Measurements from ENCODE around the gene PAN2.
"Not testable (repeated sequence)": the region's sequence is repeated elsewhere in the genome, so short reads cannot be mapped to it uniquely, and the experiment has no call there.

PAN2 gene

DNA sequence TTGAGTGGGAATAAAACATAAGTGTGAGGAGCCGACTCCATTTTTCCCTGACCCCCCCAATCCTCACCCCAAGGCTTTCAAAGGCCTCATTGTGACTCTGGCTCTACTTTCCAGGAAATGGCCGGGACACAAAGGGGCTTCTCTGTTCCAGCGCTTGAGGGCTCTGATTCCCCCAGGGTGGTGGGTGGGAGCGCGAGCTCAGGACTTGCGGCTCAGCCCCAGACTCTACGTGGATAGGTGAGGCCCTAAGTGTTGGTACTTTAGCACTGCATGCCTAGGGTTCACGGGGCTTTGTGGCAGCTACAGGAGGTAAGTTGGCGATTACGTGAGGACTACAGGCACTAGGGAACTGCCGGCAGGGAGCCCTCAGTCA lies 18.6 kb downstream of the PAN2 start:
- peak in 6 of 10 donors; percentile 17 to 92 (median 56) for DNase-seq
- intact Hi-C loops (cut with DNase I): loop anchor here (5.0 kb wide), 1 partner anchor 147 kb away; no protein-coding TSS in a partner anchor

DNA sequence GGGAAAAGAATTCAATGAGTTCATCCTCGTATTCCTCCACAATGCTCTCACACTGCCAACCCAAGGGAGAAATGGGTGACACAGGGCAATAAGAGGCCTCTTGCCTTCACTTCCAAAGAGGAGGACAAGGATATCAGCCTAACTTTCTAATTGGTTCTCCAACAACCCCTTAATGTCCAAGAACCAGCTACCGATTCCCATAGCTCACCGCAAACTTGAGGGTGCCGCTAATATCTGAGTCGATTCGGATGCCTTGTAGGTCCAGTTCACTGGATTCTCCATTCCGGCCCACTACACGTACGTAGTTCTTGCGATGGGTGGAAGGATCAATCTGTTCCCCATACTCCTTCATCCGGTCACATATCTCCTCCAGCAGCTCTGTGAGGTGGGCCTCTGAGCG lies 22.8 kb downstream of the PAN2 start:
- intact Hi-C loops (cut with DNase I): no loop called here

DNA sequence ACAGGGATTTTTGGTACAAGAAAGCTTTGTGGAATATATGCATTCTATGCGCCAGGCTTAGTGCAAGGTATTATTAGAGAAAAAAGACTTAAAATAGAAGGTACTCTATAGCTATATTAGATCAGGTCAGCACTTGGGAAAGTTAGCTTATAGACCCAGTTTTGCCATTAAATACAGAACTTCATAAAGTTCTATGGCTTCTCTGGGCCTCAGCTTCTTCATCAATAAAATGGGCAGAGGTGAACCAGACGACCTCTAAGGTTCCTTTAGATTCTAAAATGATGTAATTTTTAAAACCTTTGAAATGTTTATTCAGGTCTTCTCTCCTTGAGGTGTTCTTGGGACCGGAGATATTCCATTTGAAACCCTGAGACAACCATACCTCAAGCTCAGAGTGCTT lies 25.1 kb downstream of the PAN2 start:
- intact Hi-C loops (cut with DNase I): no loop called here
- DNase-seq: peak in 1 of 10 donors; percentile 7

More for the DNA sequence above, 22.8 kb downstream of the PAN2 start:
- DNase-seq: peak in 1 of 10 donors; percentile 9

DNA sequence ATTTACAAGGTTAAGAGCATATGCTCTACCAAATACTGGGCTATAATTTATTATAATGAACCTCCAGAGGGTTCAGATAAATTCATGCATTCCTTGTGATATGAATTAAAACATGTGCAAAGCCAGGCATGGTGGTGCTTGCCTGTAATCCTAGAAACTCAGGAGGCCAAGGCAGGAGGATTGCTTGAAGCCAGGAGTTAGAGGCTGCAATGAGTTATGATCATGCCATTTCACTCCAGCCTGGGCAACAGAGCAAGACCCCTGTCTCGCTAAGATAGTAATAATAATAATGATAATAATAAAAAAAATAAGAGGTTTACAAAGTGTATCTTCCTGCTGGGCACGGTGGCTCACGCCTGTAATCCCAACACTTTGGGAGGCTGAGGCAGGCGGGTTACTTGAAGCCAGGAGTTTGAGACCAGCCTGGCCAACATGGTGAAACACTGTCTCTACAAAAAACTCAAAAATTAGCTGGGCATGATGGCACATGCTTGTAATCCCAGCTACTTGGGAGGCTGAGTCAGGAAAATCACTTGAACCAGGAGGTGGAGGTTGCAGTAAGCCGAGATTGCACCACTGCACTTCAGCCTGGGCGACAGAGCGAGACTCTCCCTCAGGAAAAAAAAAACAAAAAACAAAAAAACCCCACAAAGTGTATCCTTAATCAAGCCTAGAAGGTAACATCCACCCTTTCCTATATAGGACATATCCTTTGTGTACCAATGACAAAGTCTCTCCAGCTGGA lies 26.4 kb downstream of the PAN2 start:
- intact Hi-C loops (cut with DNase I): no loop called here
- DNase-seq: no peak

DNA sequence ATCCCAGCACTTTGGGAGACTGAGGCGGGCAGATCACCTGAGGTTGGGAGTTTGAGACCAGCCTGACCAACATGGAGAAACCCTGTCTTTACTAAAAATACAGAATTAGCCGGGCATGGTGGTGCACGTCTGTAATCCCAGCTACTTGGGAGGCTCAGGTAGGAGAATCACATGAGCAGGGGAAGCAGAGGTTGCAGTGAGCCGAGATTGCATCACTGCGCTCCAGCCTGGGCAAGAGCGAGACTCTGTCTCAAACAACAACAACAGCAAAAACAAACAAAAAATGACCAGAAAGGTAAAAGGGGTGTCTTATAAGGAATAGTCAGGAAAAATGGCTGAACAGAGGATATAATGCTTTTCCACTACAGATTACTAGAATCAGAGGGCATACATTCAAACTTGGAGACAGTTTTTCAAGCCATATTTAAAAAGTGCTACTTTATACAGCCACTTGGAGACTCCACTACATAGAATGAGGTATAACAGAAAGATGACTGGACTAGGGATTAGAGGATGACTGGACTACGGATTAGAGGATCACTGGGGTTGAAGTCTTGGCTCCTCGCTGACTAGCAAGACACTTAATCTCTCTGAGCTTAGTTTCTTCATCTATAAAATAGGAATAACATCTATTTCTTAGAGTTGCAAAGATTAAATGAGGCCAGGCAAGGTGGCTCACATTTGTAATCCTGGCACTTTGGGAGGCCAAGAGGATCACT lies 28.8 kb downstream of the PAN2 start:
- no peak for DNase-seq
- intact Hi-C loops (cut with DNase I): no loop called here

DNA sequence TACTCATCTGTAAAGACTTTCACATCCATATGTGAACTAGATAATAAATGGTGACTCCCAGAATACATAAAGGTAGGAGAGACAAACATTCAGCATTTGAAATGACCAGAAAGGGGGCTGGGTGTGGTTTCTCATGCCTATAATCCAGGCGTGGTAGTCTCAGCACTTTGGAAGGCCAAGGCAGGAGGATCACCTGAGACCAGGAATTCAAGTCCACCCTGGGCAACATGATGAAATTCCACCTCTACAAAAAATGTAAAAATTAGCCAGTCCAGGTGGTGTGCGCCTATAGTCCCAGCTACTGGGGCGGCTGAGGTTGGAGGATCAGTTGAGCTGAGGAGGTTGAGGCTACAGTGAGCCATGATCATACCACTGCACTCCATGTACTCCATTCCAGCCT lies 29.5 kb downstream of the PAN2 start:
- no peak for DNase-seq
- intact Hi-C loops (cut with DNase I): no loop called here

DNA sequence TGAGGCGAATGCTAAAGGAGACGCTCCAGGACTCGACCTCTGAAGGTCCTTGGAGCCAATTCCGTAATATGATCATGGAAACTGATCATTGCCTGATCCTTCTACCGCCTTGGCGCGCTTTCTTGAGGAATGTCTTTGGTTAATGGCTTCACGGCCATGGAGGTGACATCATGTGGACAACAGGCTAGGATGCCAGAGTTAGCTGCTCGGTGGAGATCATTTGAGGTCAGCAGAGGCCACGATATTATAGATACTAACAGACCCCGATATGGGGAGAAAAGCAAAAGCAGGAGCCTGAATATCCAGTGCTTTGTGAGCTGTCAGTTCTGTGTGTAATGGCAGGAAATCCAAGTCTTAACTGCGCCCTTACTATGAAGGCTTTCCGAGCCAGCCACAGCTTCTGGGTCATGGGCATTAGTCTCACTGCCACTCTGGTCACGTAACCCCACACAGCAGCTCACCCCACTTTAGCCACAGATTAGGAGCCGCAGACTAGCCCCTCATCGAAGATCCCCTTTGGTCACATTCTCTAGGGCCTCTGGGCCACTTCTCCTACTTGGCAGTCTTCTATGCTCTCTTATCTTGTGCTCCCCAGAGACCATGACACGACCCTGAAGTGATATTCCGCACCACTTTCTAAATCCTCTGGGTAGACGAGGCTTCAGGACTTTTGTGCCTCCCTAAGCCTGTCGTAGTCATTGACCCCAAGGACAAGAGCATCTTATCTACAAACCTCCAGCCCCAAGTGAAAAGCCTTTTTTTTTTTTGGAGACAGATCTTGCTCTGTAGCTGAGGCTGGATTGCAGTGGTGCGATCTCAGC lies 32.9 kb downstream of the PAN2 start:
- no peak for DNase-seq
- intact Hi-C loops (cut with DNase I): no loop called here

DNA sequence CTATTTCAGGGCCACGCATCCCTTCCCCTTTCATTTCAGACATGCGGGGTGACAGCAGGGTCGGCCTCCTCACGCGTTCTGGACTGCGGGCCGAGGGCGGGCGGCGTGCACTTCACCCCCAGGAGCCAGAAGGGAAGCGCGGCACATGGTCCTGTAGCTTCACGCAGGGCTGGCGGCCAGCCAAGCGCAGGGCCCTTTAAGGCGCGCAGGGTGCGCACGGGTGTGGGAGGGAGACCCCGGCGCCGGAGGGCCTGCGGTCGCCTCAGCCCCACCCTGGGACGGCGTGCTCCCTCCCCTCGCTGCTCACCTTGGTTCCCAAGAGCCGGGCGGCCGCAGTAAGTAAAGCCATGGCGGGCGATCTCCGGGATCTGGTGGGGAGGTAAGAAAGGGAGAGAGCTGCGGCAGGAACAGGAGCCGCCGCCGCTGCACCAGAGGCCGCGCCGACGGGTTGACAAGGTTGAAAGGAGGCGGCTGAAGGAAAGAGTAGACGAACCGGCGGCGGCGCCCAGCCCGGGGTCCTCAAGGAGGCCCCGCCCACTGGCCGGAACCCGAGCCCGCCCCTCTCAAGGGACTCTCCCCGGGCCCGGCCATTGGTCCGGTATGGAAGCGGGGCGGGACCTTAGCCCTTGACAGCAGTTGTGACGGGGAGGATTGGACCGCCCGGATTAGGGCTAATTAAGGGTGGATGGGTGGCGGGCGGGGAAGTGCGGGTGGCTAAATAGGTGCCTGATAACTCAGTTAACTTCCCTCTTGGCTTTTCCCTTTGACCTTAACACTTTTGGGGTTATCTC lies 33.8 kb downstream of the PAN2 start, which contains the start of gene CS:
TSS of gene CS (minus strand) at position 478 of the 791 bp plus-strand sequence. CDS start at position 349, 129 bp downstream.
- intact Hi-C loops (cut with DNase I): no loop called here
- DNase-seq: peak; percentile 97 to 100 (median 99)

DNA sequence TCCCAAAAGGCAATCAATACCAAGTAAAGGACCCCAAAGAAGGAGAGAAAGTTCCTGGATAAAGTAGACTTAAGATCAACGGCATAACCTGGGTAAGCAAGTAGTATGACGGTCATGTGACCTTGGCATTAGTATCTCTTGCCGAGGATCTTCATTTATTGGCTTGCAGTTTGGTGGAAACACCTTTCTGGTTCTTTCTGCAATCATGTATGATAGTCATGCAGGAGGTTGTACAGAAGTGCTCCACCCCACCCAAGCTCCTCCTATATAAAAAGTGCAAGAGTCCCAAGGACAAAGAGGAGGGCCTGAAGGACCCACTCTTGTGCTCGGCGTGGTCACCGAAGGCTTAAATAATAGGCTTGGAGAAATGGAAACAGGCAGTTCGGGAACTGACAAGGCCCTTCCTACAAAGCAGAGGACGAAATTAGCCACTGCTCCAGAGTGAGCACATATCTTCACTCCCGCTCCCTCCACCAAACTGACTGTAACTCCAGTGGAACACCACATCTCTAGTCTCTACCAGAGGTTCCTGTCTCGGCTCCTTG lies 34.4 kb downstream of the PAN2 start:
- peak in 1 of 10 donors; percentile 79 for DNase-seq

DNA sequence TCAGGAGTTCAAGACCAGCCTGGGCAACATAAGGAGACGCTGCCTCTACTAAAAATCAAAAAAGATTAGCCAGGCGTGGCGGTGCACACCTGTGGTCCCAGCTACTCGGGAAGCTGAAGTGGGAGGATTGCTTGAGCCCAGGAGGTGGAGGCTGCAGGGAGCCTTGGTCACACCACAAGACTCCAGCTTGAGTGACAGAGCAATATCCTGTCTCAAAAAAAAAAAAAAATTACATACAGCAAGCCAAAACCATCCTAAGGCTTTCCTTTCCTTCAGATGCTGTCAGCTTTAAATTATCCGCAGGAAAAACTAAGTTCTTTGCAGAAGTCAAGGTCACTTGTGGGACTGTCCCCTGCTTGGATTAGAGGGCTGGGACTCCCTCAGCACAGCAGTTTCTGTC lies 35.0 kb downstream of the PAN2 start:
- no peak for DNase-seq
- intact Hi-C loops (cut with DNase I): no loop called here

More for the DNA sequence above, 34.4 kb downstream of the PAN2 start:
- intact Hi-C loops (cut with DNase I): no loop called here

DNA sequence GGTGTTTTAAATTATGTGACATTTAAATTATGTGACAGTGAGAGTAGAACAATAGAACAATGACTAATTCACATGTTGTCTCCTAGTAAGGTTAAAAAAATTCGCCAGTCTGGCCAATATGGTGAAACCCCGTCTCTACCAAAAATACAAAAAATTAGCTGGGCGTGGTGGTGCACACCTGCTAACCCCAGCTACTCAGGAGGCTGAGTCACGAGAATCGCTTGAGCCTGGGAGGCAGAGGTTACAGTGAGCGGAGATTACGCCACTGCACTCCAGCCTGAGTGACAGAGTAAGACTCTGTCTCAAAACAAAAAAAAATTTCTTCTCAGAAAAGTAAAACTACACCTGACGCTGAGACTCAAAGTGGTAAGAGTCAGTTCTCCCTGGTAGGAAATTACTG lies 36.4 kb downstream of the PAN2 start:
- intact Hi-C loops (cut with DNase I): no loop called here
- no peak for DNase-seq

DNA sequence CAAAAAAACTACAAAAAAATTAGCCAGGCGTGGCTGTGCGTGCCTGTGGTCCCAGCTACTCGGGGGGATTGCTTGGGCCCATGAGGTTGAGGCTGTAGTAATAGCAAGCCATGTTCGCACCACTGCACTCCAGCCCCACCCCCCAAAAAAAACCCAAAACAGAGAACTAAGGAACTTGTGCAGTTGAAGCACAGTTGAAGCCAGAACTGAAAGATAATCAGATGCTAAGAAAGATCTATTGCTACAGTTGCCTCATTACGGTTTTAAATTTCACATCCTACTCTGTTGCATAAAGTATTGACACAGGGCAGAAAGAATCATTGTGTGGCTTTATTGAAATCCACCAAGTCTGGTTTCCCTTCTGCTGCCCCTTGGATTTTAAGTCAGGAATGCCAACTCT lies 37.5 kb downstream of the PAN2 start:
- intact Hi-C loops (cut with DNase I): no loop called here
- DNase-seq: no peak

DNA sequence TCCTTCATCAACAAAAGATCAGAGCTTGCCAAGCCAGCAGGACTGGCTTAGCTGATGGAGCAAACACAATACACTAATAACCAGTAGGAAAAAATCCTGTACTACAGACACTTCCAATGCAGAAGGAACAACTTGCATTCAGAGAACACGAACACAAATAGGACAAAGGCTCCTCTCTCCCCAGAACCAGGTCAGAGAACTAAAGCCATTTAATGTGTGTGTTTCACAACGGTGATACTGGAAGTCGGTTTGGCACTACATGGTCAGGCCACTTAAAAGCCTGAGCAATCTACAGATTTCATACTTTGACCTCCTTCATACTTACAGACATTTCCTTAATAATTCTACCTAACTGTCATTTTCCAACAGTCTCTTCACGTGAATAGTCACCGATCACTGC lies 40.0 kb downstream of the PAN2 start:
- intact Hi-C loops (cut with DNase I): no loop called here
- DNase-seq: no peak

DNA sequence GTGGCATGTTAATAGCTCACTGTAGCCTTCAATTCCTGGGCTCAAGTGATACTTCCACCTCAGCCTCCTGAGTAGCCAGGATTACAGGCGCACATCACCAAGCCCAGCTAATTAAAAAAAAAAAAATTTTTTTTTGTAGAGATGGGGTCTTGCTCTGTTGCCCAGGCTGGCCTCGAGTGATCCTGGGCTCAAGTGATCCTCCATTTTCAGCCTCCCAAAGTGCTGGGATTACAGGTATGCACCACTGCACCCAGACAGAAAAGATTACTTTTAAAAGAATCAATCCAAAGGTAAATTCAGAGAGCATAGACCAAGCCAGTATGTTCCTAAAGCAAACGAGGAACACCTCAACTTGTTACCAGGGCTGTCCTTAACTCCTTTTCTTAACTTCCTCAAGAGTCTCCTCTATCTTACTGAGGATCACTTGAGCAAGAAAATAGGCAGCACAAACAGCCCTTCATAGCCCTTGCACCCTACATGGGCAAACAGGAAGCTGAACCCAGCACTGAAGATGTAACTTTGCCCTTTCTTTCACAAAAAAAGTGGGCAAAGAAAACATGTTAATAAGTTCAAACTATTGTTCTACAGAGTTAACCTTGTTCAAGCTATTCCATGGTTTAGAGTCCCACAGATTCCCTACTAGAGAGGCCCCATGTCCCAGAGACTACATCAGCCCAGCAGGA lies 45.0 kb downstream of the PAN2 start:
- no peak for DNase-seq
- intact Hi-C loops (cut with DNase I): no loop called here

DNA sequence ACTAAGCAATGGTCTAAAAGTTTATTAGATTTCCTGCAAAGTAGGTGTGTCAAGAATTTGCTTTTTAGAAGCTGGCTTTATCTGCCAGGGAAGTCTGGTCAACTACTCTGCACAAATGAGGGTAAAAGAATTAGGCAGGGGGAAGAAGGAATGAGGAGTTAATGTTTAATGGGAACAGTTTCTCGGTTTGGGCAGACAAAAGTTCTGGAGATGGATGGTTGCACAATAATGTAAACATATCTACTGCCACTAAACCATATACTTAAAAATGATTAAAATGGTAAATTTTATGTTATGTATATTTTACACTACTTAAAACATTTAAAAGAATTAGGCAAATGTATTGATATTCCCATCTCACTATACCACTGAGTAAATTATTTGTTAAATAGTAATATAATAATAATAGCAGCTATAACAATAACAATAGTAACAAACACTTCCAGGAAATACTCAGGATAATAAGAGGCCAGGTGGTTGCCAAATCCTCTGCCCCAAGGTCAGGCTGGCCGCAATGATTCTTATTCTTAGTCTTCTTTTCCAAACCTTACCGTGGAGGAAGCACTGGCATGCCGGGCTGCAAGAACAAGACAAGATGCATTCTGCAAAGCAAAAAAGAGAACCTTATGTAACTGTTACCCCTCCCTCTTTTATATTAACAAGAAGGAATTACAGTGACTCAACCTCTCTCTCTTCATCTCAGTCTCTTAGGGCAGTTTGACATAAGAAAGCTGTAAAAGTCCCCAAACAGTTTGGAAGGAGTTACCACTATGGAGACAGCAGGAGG lies 47.6 kb downstream of the PAN2 start:
- intact Hi-C loops (cut with DNase I): no loop called here
- DNase-seq: no peak

DNA sequence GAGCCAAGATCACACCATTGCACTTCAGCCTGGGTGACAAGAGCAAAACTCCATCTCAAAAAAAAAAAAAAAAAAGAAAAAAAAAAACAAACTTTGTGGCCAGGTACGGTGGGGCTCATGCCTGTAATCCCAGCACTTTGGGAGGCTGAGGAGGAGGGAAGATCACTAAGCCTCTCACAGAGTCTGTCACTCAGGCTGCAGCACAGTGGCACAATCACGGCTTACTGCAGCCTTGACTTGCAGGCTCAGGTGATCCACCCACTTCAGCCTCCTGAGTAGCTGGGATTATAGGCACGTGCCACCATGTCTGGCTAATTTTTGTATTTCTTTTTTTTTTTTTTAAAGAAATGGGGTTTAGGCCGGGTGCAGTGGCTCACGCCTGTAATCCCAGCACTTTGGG lies 49.5 kb downstream of the PAN2 start:
- intact Hi-C loops (cut with DNase I); DNase-seq: not testable (repeated sequence)

DNA sequence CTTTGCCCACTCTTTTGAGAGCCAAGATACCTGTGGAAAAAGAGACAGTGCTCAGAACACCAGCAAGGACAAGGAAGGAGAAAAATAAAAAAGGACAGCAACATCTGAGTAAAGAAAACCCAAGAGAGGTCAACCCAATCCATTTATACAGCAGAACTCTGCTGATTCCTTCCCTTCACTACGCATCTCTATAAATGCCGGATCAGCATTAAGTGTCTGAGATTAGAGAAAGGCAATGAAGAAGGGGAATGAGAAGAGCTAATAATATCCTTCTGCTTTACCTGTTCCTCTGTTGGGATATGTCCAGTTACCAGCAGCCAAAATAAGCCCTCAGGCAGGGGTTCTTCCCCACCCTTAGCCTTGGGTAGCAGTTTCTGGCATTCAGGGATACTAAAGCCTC lies 51.2 kb downstream of the PAN2 start:
- intact Hi-C loops (cut with DNase I): no loop called here
- DNase-seq: no peak

DNA sequence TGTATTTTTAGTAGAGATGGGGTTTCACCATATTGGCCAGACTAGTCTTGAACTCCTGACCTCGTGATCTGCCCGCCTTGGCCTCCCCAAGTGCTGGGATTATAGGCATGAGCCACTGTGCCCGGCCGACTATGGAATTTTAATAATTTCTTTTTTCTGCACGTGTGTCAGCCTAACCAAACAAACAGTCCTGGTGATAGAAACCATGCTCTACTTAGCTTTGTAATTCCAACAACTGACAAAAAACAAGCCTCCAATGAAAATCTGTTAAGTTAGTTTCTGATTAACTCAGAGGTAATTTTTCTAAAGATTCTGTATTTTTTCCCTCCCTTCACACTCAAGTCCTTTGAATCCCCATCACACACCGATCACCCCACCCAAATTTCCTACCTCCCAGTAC lies 51.8 kb downstream of the PAN2 start:
- no peak for DNase-seq

DNA sequence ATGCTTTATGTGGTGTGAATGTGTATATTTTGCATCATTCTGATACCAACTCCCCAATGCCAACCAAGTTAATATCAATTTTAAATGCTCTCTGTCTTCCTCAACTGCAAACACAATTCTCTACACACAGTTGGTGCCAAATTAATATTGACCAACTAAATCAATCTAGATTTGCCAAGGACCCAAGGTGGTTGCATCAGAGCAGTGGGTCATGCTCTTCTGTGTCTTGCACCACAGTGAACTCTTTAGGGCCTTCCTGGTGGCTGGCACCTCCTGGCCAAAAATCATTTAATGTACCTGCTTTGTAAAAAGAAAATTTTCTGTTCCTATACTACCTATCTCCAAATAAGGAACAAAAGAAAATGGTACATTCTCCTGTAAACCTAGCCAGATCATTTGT lies 53.0 kb downstream of the PAN2 start:
- no peak for DNase-seq
- intact Hi-C loops (cut with DNase I): no loop called here

More for the DNA sequence above, 51.8 kb downstream of the PAN2 start:
- intact Hi-C loops (cut with DNase I): no loop called here
